ENCODE results near the gene SORCS2. TPM values are rescaled to one million over a fixed set of nuclear protein-coding genes. Genes with fewer than 3 reads are reported as not detected.

SORCS2 gene
- polyA plus RNA-seq, 1 donor from 2014 or later = 1.0 TPM

- H3K27ac ChIP-seq (ENCODE audit: low read length) = no peak overlapping the region
- H3K79me2 ChIP-seq (replicated peaks; ENCODE audit: insufficient read depth, low read length) = no peaks in the 10 kb centered on the region
- no peaks in the 10 kb centered on the region for H3K36me3 ChIP-seq (ENCODE audit: insufficient read depth, low read length)
- H3K27me3 ChIP-seq (ENCODE audit: insufficient read depth, low read depth, low read length) = no peaks in the 10 kb centered on the region
- TF ChIP-seq POLR2AphosphoS5 (IDR thresholded peaks at IDR 0.05) (no peak), TAF1 (IDR thresholded peaks at IDR 0.05; ENCODE audit: low read depth) (no peak), RAD21 (conservative IDR thresholded peaks at IDR 0.05) (no peak), REST (IDR thresholded peaks at IDR 0.05; ENCODE audit: borderline replicate concordance) (no peak), EZH2 (IDR thresholded peaks at IDR 0.05; ENCODE audit: borderline replicate concordance, insufficient read depth, low read length, poor library complexity, severe bottlenecking) (no peak), CTCF (IDR thresholded peaks at IDR 0.05; ENCODE audit: poor library complexity, severe bottlenecking) (no peak), SMC3 (conservative IDR thresholded peaks at IDR 0.05; ENCODE audit: poor library complexity) (no peak), EP300 (conservative IDR thresholded peaks at IDR 0.05; ENCODE audit: poor library complexity, severe bottlenecking) (no peak), MXI1 (conservative IDR thresholded peaks at IDR 0.05; ENCODE audit: poor library complexity, severe bottlenecking) (no peak)
- no peaks in the 10 kb centered on the region for H3F3A ChIP-seq (ENCODE audit: insufficient read depth, low read length, poor library complexity, severe bottlenecking)
- H3K9me2 ChIP-seq (ENCODE audit: insufficient read depth, low read length) = no peaks in the 10 kb centered on the region
- no peaks in the 10 kb centered on the region for H4K20me1 ChIP-seq (ENCODE audit: insufficient read depth)
- no peak overlapping the region for H2AFZ ChIP-seq (ENCODE audit: low read depth, low read length)
- H3K4me3 ChIP-seq (ENCODE audit: low read length) = no peak overlapping the region
- H3K9ac ChIP-seq (ENCODE audit: low read length) = no peak overlapping the region
- H3K9me3 ChIP-seq (ENCODE audit: low read length) = no peaks in the 10 kb centered on the region
- no peak overlapping the region for H3K4me2 ChIP-seq (ENCODE audit: low read length)
These were observed 248.9 kb downstream of the SORCS2 start for GRCh38 chr4:7441201-7441600.

GRCh38 chr4:7442574-7443162, 250.3 kb downstream of the SORCS2 start:
- TF ChIP-seq CTCF (IDR thresholded peaks at IDR 0.05; ENCODE audit: poor library complexity, severe bottlenecking) (no peak), MXI1 (conservative IDR thresholded peaks at IDR 0.05; ENCODE audit: poor library complexity, severe bottlenecking) (no peak), RAD21 (conservative IDR thresholded peaks at IDR 0.05) (no peak), REST (IDR thresholded peaks at IDR 0.05; ENCODE audit: borderline replicate concordance) (no peak), TAF1 (IDR thresholded peaks at IDR 0.05; ENCODE audit: low read depth) (no peak), POLR2AphosphoS5 (IDR thresholded peaks at IDR 0.05) (no peak), SMC3 (conservative IDR thresholded peaks at IDR 0.05; ENCODE audit: poor library complexity) (no peak), EZH2 (IDR thresholded peaks at IDR 0.05; ENCODE audit: borderline replicate concordance, insufficient read depth, low read length, poor library complexity, severe bottlenecking) (no peak), EP300 (conservative IDR thresholded peaks at IDR 0.05; ENCODE audit: poor library complexity, severe bottlenecking) (no peak)
- H3K9me2 ChIP-seq (ENCODE audit: insufficient read depth, low read length) = no peaks in the 10 kb centered on the region
- H3K27me3 ChIP-seq (ENCODE audit: insufficient read depth, low read depth, low read length) = no peaks in the 10 kb centered on the region
- H3K36me3 ChIP-seq (ENCODE audit: insufficient read depth, low read length) = no peaks in the 10 kb centered on the region
- no peaks in the 10 kb centered on the region for H3K79me2 ChIP-seq (replicated peaks; ENCODE audit: insufficient read depth, low read length)
- no peak overlapping the region for H3K4me3 ChIP-seq (ENCODE audit: low read length)
- no peaks in the 10 kb centered on the region for H3F3A ChIP-seq (ENCODE audit: insufficient read depth, low read length, poor library complexity, severe bottlenecking)
- H2AFZ ChIP-seq (ENCODE audit: low read depth, low read length) = no peak overlapping the region
- H3K9ac ChIP-seq (ENCODE audit: low read length) = no peak overlapping the region
- H3K27ac ChIP-seq (ENCODE audit: low read length) = no peak overlapping the region
- H3K9me3 ChIP-seq (ENCODE audit: low read length) = no peaks in the 10 kb centered on the region
- H4K20me1 ChIP-seq (ENCODE audit: insufficient read depth) = no peaks in the 10 kb centered on the region
- no peak overlapping the region for H3K4me2 ChIP-seq (ENCODE audit: low read length)

All from neural cell (in vitro differentiated cells).